ENCODE data around the gene GJD2. TPM values are rescaled to one million over a fixed set of nuclear protein-coding genes. Genes with fewer than 3 reads are reported as not detected.

GJD2 gene
- polyA plus RNA-seq, 1 of the 3 experiments (the other 2 are of a cell fraction): not detected

- Histone ChIP-seq H3K4me3 (ENCODE audit: low read depth in 2 of 2, low read length in 1 of 2) (no peak overlapping the region), H3K9me3 (no peaks in the 10 kb centered on the region), H3K9me2 (no peaks in the 10 kb centered on the region), H4K20me1 (ENCODE audit: insufficient read depth) (no peaks in the 10 kb centered on the region), H3K79me2 (ENCODE audit: insufficient read depth) (no peaks in the 10 kb centered on the region), H3K27me3 (ENCODE audit: insufficient read depth) (peaks cover 30% of the 10 kb centered on the region), H3K4me1 (ENCODE audit: control insufficient read depth in 1 of 2, insufficient read depth in 2 of 2, low read depth in 1 of 2, low read length in 1 of 2) (peaks cover 0 to 8% of the 10 kb centered on the region in 2 experiments; a peak in 2 of 4 replicates), H3F3A (replicated peaks; ENCODE audit: insufficient read depth) (no peaks in the 10 kb centered on the region), H3K4me2 (no peak overlapping the region), H3K9ac (no peak overlapping the region), H2AFZ (ENCODE audit: low read depth) (no peak overlapping the region), H3K27ac (ENCODE audit: low read depth in 2 of 2, low read length in 1 of 2) (no peak overlapping the region), H3K36me3 (replicated peaks in 1 of 2; ENCODE audit: control insufficient read depth in 1 of 2, insufficient read depth in 2 of 2, low read length in 1 of 2) (no peaks in the 10 kb centered on the region)
- CTCF ChIA-PET: interaction anchor here (1.0 kb wide), 1 partner anchor 163 kb away, joined by 3 read pairs; no protein-coding TSS in a partner anchor
- no peak for TF ChIP-seq YY1 (IDR thresholded peaks at IDR 0.05; ENCODE audit: low read depth)
- no peak for TF ChIP-seq MXI1 (IDR thresholded peaks at IDR 0.05; ENCODE audit: low read depth, low read length)
- no peak for TF ChIP-seq ELF1 (IDR thresholded peaks at IDR 0.05)
- TF ChIP-seq ZBTB33 (IDR thresholded peaks at IDR 0.05; ENCODE audit: borderline replicate concordance, low read depth): no peak
- no peak for TF ChIP-seq TAF1 (IDR thresholded peaks at IDR 0.05; ENCODE audit: borderline replicate concordance, low read depth, low read length)
- TF ChIP-seq RFX5 (IDR thresholded peaks at IDR 0.05; ENCODE audit: low read length): no peak
- TF ChIP-seq, protein P1, sequence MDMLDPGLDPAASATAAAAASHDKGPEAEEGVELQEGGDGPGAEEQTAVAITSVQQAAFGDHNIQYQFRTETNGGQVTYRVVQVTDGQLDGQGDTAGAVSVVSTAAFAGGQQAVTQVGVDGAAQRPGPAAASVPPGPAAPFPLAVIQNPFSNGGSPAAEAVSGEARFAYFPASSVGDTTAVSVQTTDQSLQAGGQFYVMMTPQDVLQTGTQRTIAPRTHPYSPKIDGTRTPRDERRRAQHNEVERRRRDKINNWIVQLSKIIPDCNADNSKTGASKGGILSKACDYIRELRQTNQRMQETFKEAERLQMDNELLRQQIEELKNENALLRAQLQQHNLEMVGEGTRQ (IDR thresholded peaks at IDR 0.05; ENCODE audit: borderline replicate concordance, low read depth, low read length): no peak
- TF ChIP-seq, protein P2, sequence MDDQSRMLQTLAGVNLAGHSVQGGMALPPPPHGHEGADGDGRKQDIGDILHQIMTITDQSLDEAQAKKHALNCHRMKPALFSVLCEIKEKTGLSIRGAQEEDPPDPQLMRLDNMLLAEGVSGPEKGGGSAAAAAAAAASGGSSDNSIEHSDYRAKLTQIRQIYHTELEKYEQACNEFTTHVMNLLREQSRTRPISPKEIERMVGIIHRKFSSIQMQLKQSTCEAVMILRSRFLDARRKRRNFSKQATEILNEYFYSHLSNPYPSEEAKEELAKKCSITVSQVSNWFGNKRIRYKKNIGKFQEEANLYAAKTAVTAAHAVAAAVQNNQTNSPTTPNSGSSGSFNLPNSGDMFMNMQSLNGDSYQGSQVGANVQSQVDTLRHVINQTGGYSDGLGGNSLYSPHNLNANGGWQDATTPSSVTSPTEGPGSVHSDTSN (IDR thresholded peaks at IDR 0.05): no peak
- TF ChIP-seq GATA2 (CRISPR knock-in tag; IDR thresholded peaks at IDR 0.05): no peak
- TF ChIP-seq EP300 (IDR thresholded peaks at IDR 0.05; ENCODE audit: borderline replicate concordance in 1 of 2, low read depth in 1 of 2, low read length in 1 of 2): no peak
- no peak for TF ChIP-seq RAD21 (IDR thresholded peaks at IDR 0.05; ENCODE audit: low read length)
- no peak for TF ChIP-seq FOSL2 (IDR thresholded peaks at IDR 0.05; ENCODE audit: borderline replicate concordance, low read depth)
- TF ChIP-seq, protein P3, sequence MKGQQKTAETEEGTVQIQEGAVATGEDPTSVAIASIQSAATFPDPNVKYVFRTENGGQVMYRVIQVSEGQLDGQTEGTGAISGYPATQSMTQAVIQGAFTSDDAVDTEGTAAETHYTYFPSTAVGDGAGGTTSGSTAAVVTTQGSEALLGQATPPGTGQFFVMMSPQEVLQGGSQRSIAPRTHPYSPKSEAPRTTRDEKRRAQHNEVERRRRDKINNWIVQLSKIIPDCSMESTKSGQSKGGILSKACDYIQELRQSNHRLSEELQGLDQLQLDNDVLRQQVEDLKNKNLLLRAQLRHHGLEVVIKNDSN (IDR thresholded peaks at IDR 0.05; ENCODE audit: borderline replicate concordance, low read depth): no peak
- WGBS (ENCODE audit: low lambda C conversion rate): 39% methylated on average over 3 of the region's 3 CpGs
- DNase-seq: no peak
- POLR2A ChIA-PET: no interaction called here
Observed at GRCh38 chr15:34757262-34757661, 2.5 kb upstream of the GJD2 start.
